AG09319 (cell line): ENCODE results near the gene POFUT1.
"Not testable (repeated sequence)": the region's sequence is repeated elsewhere in the genome, so short reads cannot be mapped to it uniquely, and the experiment has no call there.

Source experiments
- DNase-seq: peaks from one replicate; pipeline ENCODE4 v3.0.0-alpha.2; 2010; ENCODE audit warnings: low read depth; ENCODE audit errors: extremely low read depth
- TF ChIP-seq, protein P1 (sequence below): IDR thresholded peaks from 2 replicates; pipeline ENCODE4 v1.5.1; 2011; ENCODE audit warnings: low read depth, mild to moderate bottlenecking, inconsistent platforms, low read length, moderate library complexity

POFUT1 gene

DNA sequence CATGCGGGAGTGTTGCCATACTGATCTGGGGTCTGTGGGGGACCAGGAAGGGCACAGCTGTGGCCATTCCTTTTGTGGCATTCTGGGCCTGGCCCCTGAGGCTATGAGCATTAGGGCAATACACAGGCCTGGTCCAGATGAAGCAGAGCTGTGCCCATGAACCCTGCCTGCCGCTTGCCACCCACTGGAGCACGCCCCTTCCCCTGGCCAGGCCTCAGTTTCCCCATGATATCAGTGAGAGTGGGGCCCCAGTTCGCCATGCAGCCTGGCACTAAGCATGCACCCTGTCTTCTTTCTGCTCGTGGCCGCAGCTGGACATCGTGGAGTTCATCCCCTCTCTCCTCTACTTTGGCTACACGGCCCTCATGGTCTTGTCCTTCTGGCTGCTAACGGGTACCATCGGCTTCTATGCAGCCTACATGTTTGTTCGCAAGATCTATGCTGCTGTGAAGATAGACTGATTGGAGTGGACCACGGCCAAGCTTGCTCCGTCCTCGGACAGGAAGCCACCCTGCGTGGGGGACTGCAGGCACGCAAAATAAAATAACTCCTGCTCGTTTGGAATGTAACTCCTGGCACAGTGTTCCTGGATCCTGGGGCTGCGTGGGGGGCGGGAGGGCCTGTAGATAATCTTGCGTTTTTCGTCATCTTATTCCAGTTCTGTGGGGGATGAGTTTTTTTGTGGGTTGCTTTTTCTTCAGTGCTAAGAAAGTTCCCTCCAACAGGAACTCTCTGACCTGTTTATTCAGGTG lies 42.5 kb upstream of the POFUT1 start:
- TF ChIP-seq, protein P1, sequence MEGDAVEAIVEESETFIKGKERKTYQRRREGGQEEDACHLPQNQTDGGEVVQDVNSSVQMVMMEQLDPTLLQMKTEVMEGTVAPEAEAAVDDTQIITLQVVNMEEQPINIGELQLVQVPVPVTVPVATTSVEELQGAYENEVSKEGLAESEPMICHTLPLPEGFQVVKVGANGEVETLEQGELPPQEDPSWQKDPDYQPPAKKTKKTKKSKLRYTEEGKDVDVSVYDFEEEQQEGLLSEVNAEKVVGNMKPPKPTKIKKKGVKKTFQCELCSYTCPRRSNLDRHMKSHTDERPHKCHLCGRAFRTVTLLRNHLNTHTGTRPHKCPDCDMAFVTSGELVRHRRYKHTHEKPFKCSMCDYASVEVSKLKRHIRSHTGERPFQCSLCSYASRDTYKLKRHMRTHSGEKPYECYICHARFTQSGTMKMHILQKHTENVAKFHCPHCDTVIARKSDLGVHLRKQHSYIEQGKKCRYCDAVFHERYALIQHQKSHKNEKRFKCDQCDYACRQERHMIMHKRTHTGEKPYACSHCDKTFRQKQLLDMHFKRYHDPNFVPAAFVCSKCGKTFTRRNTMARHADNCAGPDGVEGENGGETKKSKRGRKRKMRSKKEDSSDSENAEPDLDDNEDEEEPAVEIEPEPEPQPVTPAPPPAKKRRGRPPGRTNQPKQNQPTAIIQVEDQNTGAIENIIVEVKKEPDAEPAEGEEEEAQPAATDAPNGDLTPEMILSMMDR: no peak
- DNase-seq: no peak

DNA sequence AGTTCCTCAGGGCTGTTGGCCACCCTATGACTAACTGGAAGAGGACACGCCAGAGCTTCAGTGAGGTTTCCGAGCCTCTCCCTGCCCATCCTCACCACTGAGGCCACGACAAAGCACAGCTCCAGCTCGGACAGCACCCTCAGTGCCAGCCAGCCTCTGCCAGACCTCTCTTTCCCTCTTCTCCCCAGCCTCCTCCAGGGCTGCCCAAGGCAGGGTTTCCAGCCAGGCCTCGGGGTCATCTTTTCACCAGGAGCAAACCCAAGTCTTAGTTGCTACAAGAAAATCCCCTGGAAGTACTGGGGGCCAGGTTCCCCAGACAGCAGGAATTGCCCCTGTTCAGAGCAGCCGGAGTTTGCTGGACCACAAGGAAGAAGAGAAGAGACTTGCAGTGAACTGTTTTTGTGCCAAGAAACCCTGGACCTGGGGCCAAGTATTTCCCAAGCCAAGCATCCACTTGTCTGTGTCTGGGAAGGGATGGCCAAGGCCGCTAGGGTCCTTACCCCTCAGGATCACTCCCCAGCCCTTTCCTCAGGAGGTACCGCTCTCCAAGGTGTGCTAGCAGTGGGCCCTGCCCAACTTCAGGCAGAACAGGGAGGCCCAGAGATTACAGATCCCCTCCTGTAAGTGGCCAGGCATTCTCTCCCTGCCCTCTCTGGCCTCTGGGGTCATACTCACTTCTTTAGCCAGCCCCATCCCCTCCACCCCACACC lies 41.7 kb upstream of the POFUT1 start:
- DNase-seq: no peak
- TF ChIP-seq, protein P1: no peak

DNA sequence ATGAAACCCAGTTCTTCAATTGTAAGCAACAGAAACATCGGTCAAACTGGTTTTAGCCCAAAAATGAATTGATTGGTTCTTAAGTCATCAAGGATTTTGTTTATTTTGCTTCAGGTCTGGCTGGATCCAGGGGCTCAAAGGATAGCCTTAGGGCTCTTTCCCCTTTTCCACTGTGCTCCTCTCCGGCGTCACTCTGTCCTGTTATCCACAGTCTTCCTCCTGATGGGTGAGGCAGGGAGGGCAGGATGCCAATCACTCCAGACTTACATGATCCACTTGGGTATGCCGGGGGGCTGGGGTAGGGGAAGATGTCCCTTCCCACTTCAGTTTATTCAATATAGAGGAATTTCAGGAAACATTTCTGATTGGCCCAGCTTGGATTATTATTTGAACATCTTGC lies 40.1 kb upstream of the POFUT1 start:
- TF ChIP-seq, protein P1: no peak
- DNase-seq: no peak

DNA sequence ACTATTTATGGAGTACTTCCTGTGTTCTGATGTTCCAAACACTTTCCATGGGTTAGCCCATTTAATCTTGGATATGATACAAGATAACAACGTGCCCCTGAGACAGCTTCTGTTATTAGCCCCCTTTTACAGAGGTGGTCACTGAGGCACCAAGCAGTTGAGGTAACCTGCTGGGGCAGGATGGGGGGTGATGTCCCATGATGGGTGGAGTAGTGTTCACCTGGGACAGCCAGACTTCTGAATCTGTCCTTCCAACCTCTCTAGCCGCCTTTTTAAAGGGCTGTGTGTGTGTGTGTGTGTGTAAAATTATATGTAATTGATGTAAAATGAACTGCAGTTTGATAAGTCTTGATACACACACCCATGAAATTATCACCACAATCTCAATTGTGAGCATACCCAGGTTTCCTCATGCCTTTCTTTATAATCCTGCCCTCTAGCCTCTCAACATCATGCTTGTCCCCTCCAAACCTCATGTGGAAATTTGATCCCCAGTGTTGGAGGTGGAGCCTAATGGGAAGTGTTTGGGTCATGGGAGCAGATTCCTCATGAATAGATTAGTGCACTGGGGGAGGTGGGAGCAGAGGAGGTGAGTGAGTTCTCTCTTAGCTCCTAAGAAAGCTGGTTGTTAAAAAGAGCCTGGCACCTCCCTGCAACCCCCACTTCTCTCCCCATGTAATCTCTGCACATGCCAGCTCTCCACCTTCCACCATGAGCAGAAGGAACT lies 39.3 kb upstream of the POFUT1 start:
- DNase-seq: no peak
- TF ChIP-seq, protein P1: no peak

DNA sequence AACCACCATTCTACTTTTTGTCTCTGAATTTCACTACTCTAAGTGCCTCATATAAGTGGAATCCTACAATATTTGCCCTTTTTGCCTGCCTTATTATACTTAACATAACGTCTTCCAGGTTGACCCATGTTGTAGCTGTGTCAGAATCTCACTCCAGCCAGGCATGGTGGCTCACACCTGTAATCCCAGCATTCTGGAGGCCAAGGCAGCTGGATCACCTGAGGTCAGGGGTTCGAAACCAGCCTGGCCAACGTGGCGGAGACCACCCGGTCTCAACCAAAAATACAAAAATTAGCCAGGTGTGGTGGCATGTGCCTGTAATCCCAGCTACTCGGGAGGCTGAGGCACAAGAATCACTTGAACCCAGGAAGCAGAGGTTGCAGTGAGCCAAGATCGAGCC lies 30.0 kb upstream of the POFUT1 start:
- DNase-seq: not testable (repeated sequence)

DNA sequence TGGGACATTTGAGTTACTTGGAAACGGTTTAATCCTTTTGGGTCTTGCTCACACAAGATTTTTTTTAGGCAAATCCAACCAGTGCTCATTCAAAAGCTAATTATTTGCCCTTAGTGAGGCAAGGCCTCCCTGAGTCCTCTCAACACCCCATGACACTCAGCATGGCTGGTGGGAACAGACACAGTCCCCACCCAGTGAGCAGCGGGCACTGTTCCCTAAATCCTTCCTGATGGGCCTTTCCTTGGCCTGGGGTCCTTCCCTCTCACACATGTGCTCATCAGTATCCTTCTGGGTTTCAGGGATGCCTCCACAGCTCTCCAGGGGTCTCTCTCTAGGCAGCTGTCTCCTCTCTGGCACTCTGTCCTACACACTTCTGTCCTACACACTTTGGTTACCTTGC lies 28.2 kb upstream of the POFUT1 start:
- no peak for DNase-seq
- TF ChIP-seq, protein P1: no peak

DNA sequence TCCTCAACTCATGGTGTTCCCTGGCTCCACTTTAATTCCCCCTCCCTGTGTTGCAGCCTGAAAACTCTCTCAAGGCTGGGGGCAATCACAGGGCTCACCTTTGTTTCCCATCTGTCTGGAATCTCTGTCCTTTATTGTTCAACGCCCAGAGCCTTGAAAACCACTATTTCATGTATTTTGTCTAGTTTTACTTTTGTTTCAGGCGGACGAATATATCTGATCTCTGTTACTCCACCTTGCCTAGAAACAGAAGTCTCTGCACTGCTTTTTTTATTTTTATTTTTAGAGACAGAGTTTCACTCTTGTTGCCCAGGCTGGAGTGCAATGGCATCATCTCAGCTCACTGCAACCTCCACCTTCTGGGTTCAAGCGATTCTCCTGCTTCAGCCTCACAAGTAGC lies 27.7 kb upstream of the POFUT1 start:
- TF ChIP-seq, protein P1: no peak
- no peak for DNase-seq
